ENCODE data around the gene RUFY4.

DNA sequence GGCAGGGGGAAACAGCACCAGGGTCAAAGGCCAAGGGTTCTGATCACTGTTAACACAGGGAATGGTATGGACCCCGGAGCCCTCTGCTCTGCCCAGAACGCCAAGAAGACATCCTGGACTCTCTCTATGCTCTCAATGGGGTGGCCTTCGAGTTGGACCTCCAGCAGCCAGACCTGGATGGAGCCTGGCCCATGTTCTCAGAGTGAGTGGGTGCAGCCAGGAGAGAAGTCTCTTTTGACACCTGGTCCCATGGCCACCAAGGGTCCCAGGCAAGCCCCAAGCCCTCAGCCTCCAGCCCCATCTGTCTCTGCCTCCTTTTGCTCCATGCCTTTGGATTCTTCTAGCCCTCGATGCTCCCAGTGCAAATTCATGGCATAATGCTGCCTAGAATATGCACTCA, 4.1 kb downstream of the RUFY4 start:
- TF ChIP-seq, protein P1, sequence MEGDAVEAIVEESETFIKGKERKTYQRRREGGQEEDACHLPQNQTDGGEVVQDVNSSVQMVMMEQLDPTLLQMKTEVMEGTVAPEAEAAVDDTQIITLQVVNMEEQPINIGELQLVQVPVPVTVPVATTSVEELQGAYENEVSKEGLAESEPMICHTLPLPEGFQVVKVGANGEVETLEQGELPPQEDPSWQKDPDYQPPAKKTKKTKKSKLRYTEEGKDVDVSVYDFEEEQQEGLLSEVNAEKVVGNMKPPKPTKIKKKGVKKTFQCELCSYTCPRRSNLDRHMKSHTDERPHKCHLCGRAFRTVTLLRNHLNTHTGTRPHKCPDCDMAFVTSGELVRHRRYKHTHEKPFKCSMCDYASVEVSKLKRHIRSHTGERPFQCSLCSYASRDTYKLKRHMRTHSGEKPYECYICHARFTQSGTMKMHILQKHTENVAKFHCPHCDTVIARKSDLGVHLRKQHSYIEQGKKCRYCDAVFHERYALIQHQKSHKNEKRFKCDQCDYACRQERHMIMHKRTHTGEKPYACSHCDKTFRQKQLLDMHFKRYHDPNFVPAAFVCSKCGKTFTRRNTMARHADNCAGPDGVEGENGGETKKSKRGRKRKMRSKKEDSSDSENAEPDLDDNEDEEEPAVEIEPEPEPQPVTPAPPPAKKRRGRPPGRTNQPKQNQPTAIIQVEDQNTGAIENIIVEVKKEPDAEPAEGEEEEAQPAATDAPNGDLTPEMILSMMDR (conservative IDR thresholded peaks at IDR 0.05; ENCODE audit: low read length) = no peak
- TF ChIP-seq EZH2phosphoT487 (IDR thresholded peaks at IDR 0.05; ENCODE audit: borderline replicate concordance, low read depth, low read length) = no peak

Data from OCI-LY7 (cell line).